H1 (cell line): ENCODE measurements around the gene DNAAF5. TPM values are rescaled to one million over a fixed set of nuclear protein-coding genes. Genes with fewer than 3 reads are reported as not detected.

Experiments
- ASH2L ChIP-seq: fragments of 200-600, 300-600 bp; sonication (generic); IDR thresholded peaks from one replicate; pipeline ENCODE4 v1.7.1; 2017; ENCODE audit warnings: low read length
- BACH1 ChIP-seq: IDR thresholded peaks from 2 replicates; pipeline ENCODE4 v1.6.1; 2012; ENCODE audit warnings: low read length, improper control_type of control experiment
- CHD1 ChIP-seq: IDR thresholded peaks from 2 replicates; pipeline ENCODE4 v1.6.1; 2012; ENCODE audit warnings: low read depth, low read length, improper control_type of control experiment
- CREB1 ChIP-seq: IDR thresholded peaks from 2 replicates; pipeline ENCODE4 v1.6.1; 2012; ENCODE audit warnings: inconsistent platforms
- NANOG ChIP-seq: IDR thresholded peaks from 2 replicates; pipeline ENCODE4 v1.6.1; 2011; ENCODE audit warnings: low read length, low read depth, mild to moderate bottlenecking, inconsistent platforms; ENCODE audit not compliant: insufficient read depth, poor library complexity, severe bottlenecking
- POLR2A ChIP-seq, 2 experiments: IDR thresholded peaks; 1 replicate in 1 of 2; 2 replicates in 1 of 2; pipeline ENCODE4 v1.6.1; 2011; ENCODE audit warnings: low read depth in 2 of 2, low read length in 2 of 2, mild to moderate bottlenecking in 2 of 2; ENCODE audit errors: control extremely low read depth in 1 of 2
- POU5F1 ChIP-seq: IDR thresholded peaks from 2 replicates; pipeline ENCODE4 v1.6.1; 2011; ENCODE audit warnings: low read depth, mild to moderate bottlenecking, low read length, moderate library complexity
- SIRT6 ChIP-seq: IDR thresholded peaks from one replicate; pipeline ENCODE4 v1.7.1; 2012; ENCODE audit warnings: low read length, inconsistent platforms
- polyA plus RNA-seq, 7 experiments: library from polyadenylated mRNA; depleted of rRNA in 3 of 7; stranded (reverse) in 5 of 7; unstranded in 2 of 7; fragments of >200 nt in 5 of 7; fragments of 200-250 nt in 2 of 7; gene quantifications; 1 replicate in 5 of 7; 2 replicates in 1 of 7; 4 replicates in 1 of 7; pipeline versions ENCODE4 v1.2.1 to v1.2.3, GENCODE V29; 2011 to 2013; ENCODE audit warnings: missing spikeins in 2 of 7, mixed read lengths in 2 of 7
- total RNA-seq: library from RNA; stranded (reverse); fragmentation: NEBNext Ultra II Directional; extraction: Animal tissue kit (Norgen Biotek cat#: 25700); gene quantifications from 2 replicates; pipeline ENCODE4 v1.2.1, GENCODE V29; 2021

Gene DNAAF5
- total and polyA plus RNA-seq, 2 of the 8 experiments (the other 6 are each of a cell fraction or from before 2014, with no cell fraction given): 55.1 to 95.9 TPM

GRCh38 chr7:777728-778078 lies 51.2 kb downstream of the DNAAF5 start (continued):
- no peak for TF ChIP-seq POU5F1
- no peak for TF ChIP-seq ASH2L
- no peak for TF ChIP-seq NANOG
- TF ChIP-seq BACH1: no peak
- no peak for TF ChIP-seq CHD1
- no peak for TF ChIP-seq CREB1
- TF ChIP-seq SIRT6: no peak
- no peak for TF ChIP-seq POLR2A (IDR thresholded peaks at IDR 0.05; ENCODE audit: control extremely low read depth in 1 of 2, low read depth in 2 of 2, low read length in 2 of 2)
